NB4 (cell line): ENCODE measurements around the gene CSAD.

ENCODE experiments used
- DNase-seq: peaks from one replicate; pipeline ENCODE4 v3.0.0; 2010; ENCODE audit warnings: low read depth
- H3K4me3 ChIP-seq: one replicate; pipeline ENCODE4 v1.5.1; 2011; ENCODE audit warnings: mild to moderate bottlenecking, low read depth, low read length, moderate library complexity
- MAX ChIP-seq: IDR thresholded peaks from 2 replicates; pipeline ENCODE4 v1.6.1; 2011; ENCODE audit warnings: low read depth, low read length
- MYC ChIP-seq: IDR thresholded peaks from 2 replicates; pipeline ENCODE4 v1.6.1; 2011; ENCODE audit warnings: low read depth, low read length
- POLR2A ChIP-seq: IDR thresholded peaks from 2 replicates; pipeline ENCODE4 v1.6.1; 2011; ENCODE audit warnings: mild to moderate bottlenecking; ENCODE audit not compliant: insufficient read length; ENCODE audit errors: extremely low read depth
- TF ChIP-seq, protein P1 (sequence below): IDR thresholded peaks from one replicate; pipeline ENCODE4 v1.5.1; 2012; ENCODE audit warnings: low read depth, low read length

The CSAD gene

GRCh38 chr12:53226815-53227214 is 46.1 kb upstream of the CSAD start:
- DNase-seq: no peak
- H3K4me3 ChIP-seq: no peak overlapping the region
- TF ChIP-seq, protein P1, sequence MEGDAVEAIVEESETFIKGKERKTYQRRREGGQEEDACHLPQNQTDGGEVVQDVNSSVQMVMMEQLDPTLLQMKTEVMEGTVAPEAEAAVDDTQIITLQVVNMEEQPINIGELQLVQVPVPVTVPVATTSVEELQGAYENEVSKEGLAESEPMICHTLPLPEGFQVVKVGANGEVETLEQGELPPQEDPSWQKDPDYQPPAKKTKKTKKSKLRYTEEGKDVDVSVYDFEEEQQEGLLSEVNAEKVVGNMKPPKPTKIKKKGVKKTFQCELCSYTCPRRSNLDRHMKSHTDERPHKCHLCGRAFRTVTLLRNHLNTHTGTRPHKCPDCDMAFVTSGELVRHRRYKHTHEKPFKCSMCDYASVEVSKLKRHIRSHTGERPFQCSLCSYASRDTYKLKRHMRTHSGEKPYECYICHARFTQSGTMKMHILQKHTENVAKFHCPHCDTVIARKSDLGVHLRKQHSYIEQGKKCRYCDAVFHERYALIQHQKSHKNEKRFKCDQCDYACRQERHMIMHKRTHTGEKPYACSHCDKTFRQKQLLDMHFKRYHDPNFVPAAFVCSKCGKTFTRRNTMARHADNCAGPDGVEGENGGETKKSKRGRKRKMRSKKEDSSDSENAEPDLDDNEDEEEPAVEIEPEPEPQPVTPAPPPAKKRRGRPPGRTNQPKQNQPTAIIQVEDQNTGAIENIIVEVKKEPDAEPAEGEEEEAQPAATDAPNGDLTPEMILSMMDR: no peak
- TF ChIP-seq MAX (no peak), MYC (no peak), POLR2A (no peak)

GRCh38 chr12:53225635-53226424 is 45.1 kb upstream of the CSAD start:
- DNase-seq: no peak
- no peak overlapping the region for H3K4me3 ChIP-seq
- no peak for TF ChIP-seq POLR2A
- TF ChIP-seq, protein P1: no peak
- TF ChIP-seq MAX: no peak
- TF ChIP-seq MYC: no peak

- no peak for DNase-seq
Observed at GRCh38 chr12:53224897-53225634, 44.3 kb upstream of the CSAD start.

GRCh38 chr12:53224061-53224896 is 43.6 kb upstream of the CSAD start:
- H3K4me3 ChIP-seq: no peak overlapping the region
- TF ChIP-seq POLR2A (no peak), MYC (no peak), MAX (no peak)
- TF ChIP-seq, protein P1: no peak
- DNase-seq: no peak

More at GRCh38 chr12:53224897-53225634, 44.3 kb upstream of the CSAD start:
- H3K4me3 ChIP-seq: no peak overlapping the region
- TF ChIP-seq MYC (no peak), POLR2A (no peak), MAX (no peak)
- TF ChIP-seq, protein P1: no peak

DNA sequence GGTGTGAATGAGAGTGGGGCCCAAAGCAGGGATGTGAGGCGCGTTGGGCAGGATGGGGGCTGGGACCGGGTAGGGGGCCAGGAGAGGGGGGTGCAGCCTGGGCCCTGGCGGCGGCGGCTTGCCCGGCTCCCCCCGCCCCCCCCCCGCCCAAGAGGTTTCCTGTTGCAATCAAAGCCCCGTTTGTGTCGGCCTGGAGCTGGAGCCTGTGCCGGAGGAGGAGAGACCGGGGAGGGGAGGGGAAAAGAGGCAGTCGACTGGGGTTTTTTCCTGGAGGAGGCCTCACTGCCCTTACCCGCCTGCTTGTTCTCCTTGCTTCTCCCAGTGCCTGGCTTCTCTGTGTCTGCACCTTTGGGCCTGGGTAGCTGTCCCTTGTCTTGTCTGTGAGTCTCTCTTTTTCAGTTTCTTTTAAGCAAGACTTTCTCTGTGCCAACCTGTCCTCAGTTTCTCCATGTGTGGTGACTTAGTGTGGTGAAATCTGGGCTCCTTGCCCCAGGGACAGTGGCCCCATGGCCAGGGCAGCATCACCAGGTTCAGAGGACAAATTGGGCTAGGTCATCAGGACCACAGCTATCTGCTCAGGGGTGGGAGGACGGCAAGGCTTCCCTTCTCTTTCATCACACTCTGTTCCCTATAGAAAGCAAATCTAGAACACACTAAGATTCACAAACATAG is 42.8 kb upstream of the CSAD start:
- TF ChIP-seq MAX (no peak), MYC (no peak), POLR2A (no peak)
- TF ChIP-seq, protein P1: no peak
- peak; percentile 39 for DNase-seq
- no peak overlapping the region for H3K4me3 ChIP-seq
